ENCODE results near the gene EIPR1. TPM values are rescaled to one million over a fixed set of nuclear protein-coding genes. Genes with fewer than 3 reads are reported as not detected.
A peak's percentile ranks its signal among the peaks of the same experiment; 100 is the strongest.

EIPR1 gene
- total RNA-seq, 1 experiment from 2014 or later = 22.8 TPM

DNA sequence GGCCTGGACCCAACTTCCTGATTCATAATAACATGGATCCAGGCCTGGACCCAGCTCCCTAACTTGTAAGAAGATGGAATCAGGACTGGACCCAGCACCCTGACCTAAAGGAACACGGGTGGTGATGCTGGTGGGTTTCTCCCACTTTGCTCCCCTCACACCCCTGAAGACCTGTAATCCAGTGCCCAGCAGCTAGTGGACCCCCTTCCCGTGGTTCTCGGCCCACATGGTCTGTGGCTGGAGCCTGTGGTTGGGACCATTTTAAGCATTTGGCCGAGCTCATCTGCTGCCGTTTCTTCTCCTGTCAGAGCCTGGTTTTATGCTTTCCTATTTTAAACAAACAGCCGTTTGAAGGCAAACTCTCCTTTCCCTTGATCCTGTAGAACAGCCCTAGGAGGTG, 232.8 kb downstream of the EIPR1 start (continued):
- TF ChIP-seq, protein P1, sequence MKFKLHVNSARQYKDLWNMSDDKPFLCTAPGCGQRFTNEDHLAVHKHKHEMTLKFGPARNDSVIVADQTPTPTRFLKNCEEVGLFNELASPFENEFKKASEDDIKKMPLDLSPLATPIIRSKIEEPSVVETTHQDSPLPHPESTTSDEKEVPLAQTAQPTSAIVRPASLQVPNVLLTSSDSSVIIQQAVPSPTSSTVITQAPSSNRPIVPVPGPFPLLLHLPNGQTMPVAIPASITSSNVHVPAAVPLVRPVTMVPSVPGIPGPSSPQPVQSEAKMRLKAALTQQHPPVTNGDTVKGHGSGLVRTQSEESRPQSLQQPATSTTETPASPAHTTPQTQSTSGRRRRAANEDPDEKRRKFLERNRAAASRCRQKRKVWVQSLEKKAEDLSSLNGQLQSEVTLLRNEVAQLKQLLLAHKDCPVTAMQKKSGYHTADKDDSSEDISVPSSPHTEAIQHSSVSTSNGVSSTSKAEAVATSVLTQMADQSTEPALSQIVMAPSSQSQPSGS (CRISPR knock-in tag; IDR thresholded peaks at IDR 0.05; ENCODE audit: borderline replicate concordance, low read depth) = no peak
- TF ChIP-seq ATF1 (CRISPR knock-in tag; IDR thresholded peaks at IDR 0.05) (no peak), MXD4 (CRISPR knock-in tag; IDR thresholded peaks at IDR 0.05; ENCODE audit: borderline replicate concordance) (no peak), HMGA2 (CRISPR knock-in tag; IDR thresholded peaks at IDR 0.05) (no peak)
- TF ChIP-seq, protein P2, sequence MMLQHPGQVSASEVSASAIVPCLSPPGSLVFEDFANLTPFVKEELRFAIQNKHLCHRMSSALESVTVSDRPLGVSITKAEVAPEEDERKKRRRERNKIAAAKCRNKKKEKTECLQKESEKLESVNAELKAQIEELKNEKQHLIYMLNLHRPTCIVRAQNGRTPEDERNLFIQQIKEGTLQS (CRISPR knock-in tag; conservative IDR thresholded peaks at IDR 0.05) = no peak

GRCh38 chr2:3143602-3144001, 234.0 kb downstream of the EIPR1 start:
- peaks cover 2% of the 10 kb centered on the region; the same call in 1 of the 2 replicates for H3K4me1 Mint-ChIP-seq
- H3K9me3 Mint-ChIP-seq = no peaks in the 10 kb centered on the region
- no peaks in the 10 kb centered on the region for H3K36me3 Mint-ChIP-seq
- DNase-seq (ENCODE audit: low spot score) (no peak), ATAC-seq (no peak)
- H3K27ac Mint-ChIP-seq = peak overlapping the region; percentile 39; the same call in 1 of the 2 replicates
- POLR2A ChIA-PET = interaction anchor here (1.0 kb wide), 1 partner anchor 13 kb away, joined by 3 read pairs; no protein-coding TSS in a partner anchor
- H3K27me3 Mint-ChIP-seq (ENCODE audit: low read depth) = no peaks in the 10 kb centered on the region
- H3K4me3 Mint-ChIP-seq = no peak overlapping the region
- CTCF ChIA-PET = no interaction called here
- TF ChIP-seq TEAD1 (CRISPR knock-in tag; IDR thresholded peaks at IDR 0.05) (no peak), ZNF138 (CRISPR knock-in tag; conservative IDR thresholded peaks at IDR 0.05) (no peak), ZNF232 (CRISPR knock-in tag; IDR thresholded peaks at IDR 0.05) (no peak), NFE2L1 (CRISPR knock-in tag; IDR thresholded peaks at IDR 0.05) (no peak), GTF2I (CRISPR knock-in tag; conservative IDR thresholded peaks at IDR 0.05) (no peak), ZBTB21 (CRISPR knock-in tag; IDR thresholded peaks at IDR 0.05; ENCODE audit: borderline replicate concordance) (no peak), ATF1 (CRISPR knock-in tag; IDR thresholded peaks at IDR 0.05) (no peak), ZNF416 (CRISPR knock-in tag; IDR thresholded peaks at IDR 0.05) (no peak), FOXP1 (CRISPR knock-in tag; IDR thresholded peaks at IDR 0.05; ENCODE audit: borderline replicate concordance) (no peak), KAT7 (CRISPR knock-in tag; IDR thresholded peaks at IDR 0.05; ENCODE audit: borderline replicate concordance) (no peak), TEAD4 (CRISPR knock-in tag; IDR thresholded peaks at IDR 0.05) (no peak), ESRRA (CRISPR knock-in tag; IDR thresholded peaks at IDR 0.05; ENCODE audit: borderline replicate concordance) (no peak)
- TF ChIP-seq, protein P3, sequence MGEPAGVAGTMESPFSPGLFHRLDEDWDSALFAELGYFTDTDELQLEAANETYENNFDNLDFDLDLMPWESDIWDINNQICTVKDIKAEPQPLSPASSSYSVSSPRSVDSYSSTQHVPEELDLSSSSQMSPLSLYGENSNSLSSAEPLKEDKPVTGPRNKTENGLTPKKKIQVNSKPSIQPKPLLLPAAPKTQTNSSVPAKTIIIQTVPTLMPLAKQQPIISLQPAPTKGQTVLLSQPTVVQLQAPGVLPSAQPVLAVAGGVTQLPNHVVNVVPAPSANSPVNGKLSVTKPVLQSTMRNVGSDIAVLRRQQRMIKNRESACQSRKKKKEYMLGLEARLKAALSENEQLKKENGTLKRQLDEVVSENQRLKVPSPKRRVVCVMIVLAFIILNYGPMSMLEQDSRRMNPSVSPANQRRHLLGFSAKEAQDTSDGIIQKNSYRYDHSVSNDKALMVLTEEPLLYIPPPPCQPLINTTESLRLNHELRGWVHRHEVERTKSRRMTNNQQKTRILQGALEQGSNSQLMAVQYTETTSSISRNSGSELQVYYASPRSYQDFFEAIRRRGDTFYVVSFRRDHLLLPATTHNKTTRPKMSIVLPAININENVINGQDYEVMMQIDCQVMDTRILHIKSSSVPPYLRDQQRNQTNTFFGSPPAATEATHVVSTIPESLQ (CRISPR knock-in tag; IDR thresholded peaks at IDR 0.05) = no peak
- TF ChIP-seq, protein P4, sequence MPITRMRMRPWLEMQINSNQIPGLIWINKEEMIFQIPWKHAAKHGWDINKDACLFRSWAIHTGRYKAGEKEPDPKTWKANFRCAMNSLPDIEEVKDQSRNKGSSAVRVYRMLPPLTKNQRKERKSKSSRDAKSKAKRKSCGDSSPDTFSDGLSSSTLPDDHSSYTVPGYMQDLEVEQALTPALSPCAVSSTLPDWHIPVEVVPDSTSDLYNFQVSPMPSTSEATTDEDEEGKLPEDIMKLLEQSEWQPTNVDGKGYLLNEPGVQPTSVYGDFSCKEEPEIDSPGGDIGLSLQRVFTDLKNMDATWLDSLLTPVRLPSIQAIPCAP (CRISPR knock-in tag; IDR thresholded peaks at IDR 0.05) = no peak
- TF ChIP-seq, protein P5, sequence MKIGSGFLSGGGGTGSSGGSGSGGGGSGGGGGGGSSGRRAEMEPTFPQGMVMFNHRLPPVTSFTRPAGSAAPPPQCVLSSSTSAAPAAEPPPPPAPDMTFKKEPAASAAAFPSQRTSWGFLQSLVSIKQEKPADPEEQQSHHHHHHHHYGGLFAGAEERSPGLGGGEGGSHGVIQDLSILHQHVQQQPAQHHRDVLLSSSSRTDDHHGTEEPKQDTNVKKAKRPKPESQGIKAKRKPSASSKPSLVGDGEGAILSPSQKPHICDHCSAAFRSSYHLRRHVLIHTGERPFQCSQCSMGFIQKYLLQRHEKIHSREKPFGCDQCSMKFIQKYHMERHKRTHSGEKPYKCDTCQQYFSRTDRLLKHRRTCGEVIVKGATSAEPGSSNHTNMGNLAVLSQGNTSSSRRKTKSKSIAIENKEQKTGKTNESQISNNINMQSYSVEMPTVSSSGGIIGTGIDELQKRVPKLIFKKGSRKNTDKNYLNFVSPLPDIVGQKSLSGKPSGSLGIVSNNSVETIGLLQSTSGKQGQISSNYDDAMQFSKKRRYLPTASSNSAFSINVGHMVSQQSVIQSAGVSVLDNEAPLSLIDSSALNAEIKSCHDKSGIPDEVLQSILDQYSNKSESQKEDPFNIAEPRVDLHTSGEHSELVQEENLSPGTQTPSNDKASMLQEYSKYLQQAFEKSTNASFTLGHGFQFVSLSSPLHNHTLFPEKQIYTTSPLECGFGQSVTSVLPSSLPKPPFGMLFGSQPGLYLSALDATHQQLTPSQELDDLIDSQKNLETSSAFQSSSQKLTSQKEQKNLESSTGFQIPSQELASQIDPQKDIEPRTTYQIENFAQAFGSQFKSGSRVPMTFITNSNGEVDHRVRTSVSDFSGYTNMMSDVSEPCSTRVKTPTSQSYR (CRISPR knock-in tag; IDR thresholded peaks at IDR 0.05) = no peak
